HG03175 (cell line): ENCODE data around the gene ZNF821.
"Not testable (repeated sequence)": the region's sequence is repeated elsewhere in the genome, so short reads cannot be mapped to it uniquely, and the experiment has no call there.

Source experiments
- ATAC-seq: cut with Tn5 transposase; IDR thresholded peaks from one replicate; pipeline ENCODE4 v1.9.1; 2021; ENCODE audit warnings: mild to moderate bottlenecking, moderate library complexity; ENCODE audit not compliant: unreplicated experiment

The ZNF821 gene

GRCh38 chr16:71883849-71884638 is at the start of gene ZNF821:
TSS of gene ZNF821 (minus strand) at chr16:71884182. CDS start at chr16:71879946, 4,236 bp downstream.
- peak; percentile 43 for ATAC-seq

GRCh38 chr16:71933017-71933416 is 49.0 kb upstream of the ZNF821 start:
- no peak for ATAC-seq

GRCh38 chr16:71931599-71931998 is 47.6 kb upstream of the ZNF821 start:
- ATAC-seq = no peak

- ATAC-seq = no peak
Measured at GRCh38 chr16:71931001-71931400, 47.0 kb upstream of the ZNF821 start.

- ATAC-seq = no peak
Measured at GRCh38 chr16:71930013-71930563, 46.1 kb upstream of the ZNF821 start.

- no peak for ATAC-seq
Measured at GRCh38 chr16:71929048-71929447, 45.1 kb upstream of the ZNF821 start.

GRCh38 chr16:71927787-71928186 is 43.8 kb upstream of the ZNF821 start:
- no peak for ATAC-seq

- ATAC-seq = no peak
Measured at GRCh38 chr16:71927383-71927782, 43.4 kb upstream of the ZNF821 start.

GRCh38 chr16:71924710-71925109 is 40.7 kb upstream of the ZNF821 start:
- no peak for ATAC-seq

- ATAC-seq = no peak
Measured at GRCh38 chr16:71923941-71924690, 40.1 kb upstream of the ZNF821 start.

- no peak for ATAC-seq
Measured at GRCh38 chr16:71920658-71921057, 36.7 kb upstream of the ZNF821 start.

GRCh38 chr16:71919035-71919434 is 35.1 kb upstream of the ZNF821 start:
- ATAC-seq = peak; percentile 76

- no peak for ATAC-seq
Measured at GRCh38 chr16:71917900-71918299, 33.9 kb upstream of the ZNF821 start.

- ATAC-seq = no peak
Measured at GRCh38 chr16:71916397-71916920, 32.5 kb upstream of the ZNF821 start.

- ATAC-seq = no peak
Measured at GRCh38 chr16:71915350-71915749, 31.4 kb upstream of the ZNF821 start.

GRCh38 chr16:71914802-71915201 is 30.8 kb upstream of the ZNF821 start:
- ATAC-seq = no peak

- ATAC-seq = no peak
Measured at GRCh38 chr16:71912534-71913275, 28.7 kb upstream of the ZNF821 start.

GRCh38 chr16:71911121-71911520 is 27.1 kb upstream of the ZNF821 start:
- no peak for ATAC-seq

GRCh38 chr16:71905765-71906164 is 21.8 kb upstream of the ZNF821 start:
- not testable (repeated sequence) for ATAC-seq

GRCh38 chr16:71904239-71904638 is 20.3 kb upstream of the ZNF821 start:
- no peak for ATAC-seq

- ATAC-seq = no peak
Measured at GRCh38 chr16:71903608-71904007, 19.6 kb upstream of the ZNF821 start.
